Karpas-422 (cell line): ENCODE results near the gene CCBE1. TPM values are rescaled to one million over a fixed set of nuclear protein-coding genes. Genes with fewer than 3 reads are reported as not detected.

Experiments used
- DNase-seq: peaks from one replicate; pipeline ENCODE4 v3.0.0-alpha.2; 2015
- H2AFZ ChIP-seq: fragments of 200-600 bp; sonication (generic); 2 replicates; pipeline ENCODE4 v1.6.1; 2014; ENCODE audit warnings: antibody characterized with exemption, low read length, mixed read lengths
- H3K27ac ChIP-seq: fragments of 200-600 bp; sonication (generic); 2 replicates; pipeline ENCODE4 v1.5.1; 2014; ENCODE audit warnings: mild to moderate bottlenecking, low read length, moderate library complexity
- H3K27me3 ChIP-seq: fragments of 200-600 bp; sonication (generic); 2 replicates; pipeline ENCODE4 v1.6.1; 2014; ENCODE audit warnings: low read length, mixed read lengths
- H3K36me3 ChIP-seq: fragments of 200-600 bp; sonication (generic); 2 replicates; pipeline ENCODE4 v1.6.1; 2014; ENCODE audit warnings: low read length, mixed read lengths; ENCODE audit not compliant: insufficient read depth
- H3K4me1 ChIP-seq: fragments of 200-600 bp; sonication (generic); 2 replicates; pipeline ENCODE4 v1.6.1; 2014; ENCODE audit warnings: mild to moderate bottlenecking, low read length, mixed read lengths
- H3K4me2 ChIP-seq: fragments of 200-600 bp; sonication (generic); 2 replicates; pipeline ENCODE4 v1.6.1; 2014; ENCODE audit warnings: low read length, low read depth, mild to moderate bottlenecking; ENCODE audit not compliant: poor library complexity, severe bottlenecking
- H3K4me3 ChIP-seq: fragments of 200-600 bp; sonication (generic); 2 replicates; pipeline ENCODE4 v1.5.1; 2014; ENCODE audit warnings: mild to moderate bottlenecking, antibody characterized with exemption, low read length, mixed read lengths
- H3K79me2 ChIP-seq: fragments of 200-600 bp; sonication (generic); 2 replicates; pipeline ENCODE4 v1.6.1; 2014; ENCODE audit warnings: mild to moderate bottlenecking, low read length, mixed read lengths
- H3K9ac ChIP-seq: fragments of 200-600 bp; sonication (generic); 2 replicates; pipeline ENCODE4 v1.6.0; 2014; ENCODE audit warnings: low read length
- H3K9me2 ChIP-seq: fragments of 200-600 bp; sonication (generic), shearing (Covaris generic); replicated peaks from 2 replicates; pipeline ENCODE4 v1.6.0; 2014; ENCODE audit warnings: mild to moderate bottlenecking, low read length, moderate library complexity; ENCODE audit not compliant: insufficient read depth
- H3K9me3 ChIP-seq: fragments of 300-700, 200-600 bp; sonication (generic); 2 replicates; pipeline ENCODE4 v1.6.1; 2014; ENCODE audit warnings: low read length, mixed read lengths
- H4K20me1 ChIP-seq: fragments of 200-600 bp; sonication (generic); 2 replicates; pipeline ENCODE4 v1.6.1; 2014; ENCODE audit warnings: mild to moderate bottlenecking, antibody characterized with exemption, low read length, low read depth; ENCODE audit not compliant: insufficient read depth
- total RNA-seq: library from RNA; depleted of rRNA; stranded (reverse); fragments of >200 nt; shearing (Covaris generic); gene quantifications from 2 replicates; pipeline ENCODE4 v1.2.3, GENCODE V29; 2014; ENCODE audit warnings: low replicate concordance

CCBE1 gene
- total RNA-seq, 1 experiment from 2014 or later: not detected

- H3K27me3 ChIP-seq: no peaks in the 10 kb centered on the region; the same call in 1 of the 2 replicates
- H4K20me1 ChIP-seq: no peaks in the 10 kb centered on the region
- no peak overlapping the region for H2AFZ ChIP-seq
- no peak overlapping the region for H3K27ac ChIP-seq
- H3K9ac ChIP-seq: no peak overlapping the region
- no peaks in the 10 kb centered on the region for H3K36me3 ChIP-seq
- no peaks in the 10 kb centered on the region for H3K9me2 ChIP-seq
- no peaks in the 10 kb centered on the region for H3K79me2 ChIP-seq
- DNase-seq: no peak
- H3K4me2 ChIP-seq: no peak overlapping the region
- no peaks in the 10 kb centered on the region for H3K9me3 ChIP-seq
- H3K4me3 ChIP-seq: no peak overlapping the region
- H3K4me1 ChIP-seq: no peaks in the 10 kb centered on the region
Measured at GRCh38 chr18:59624369-59624765, 72.9 kb downstream of the CCBE1 start.

GRCh38 chr18:59623456-59624368, 73.5 kb downstream of the CCBE1 start:
- Histone ChIP-seq H3K27me3 (no peaks in the 10 kb centered on the region), H3K9ac (no peak overlapping the region), H4K20me1 (no peaks in the 10 kb centered on the region), H3K9me3 (no peaks in the 10 kb centered on the region), H2AFZ (no peak overlapping the region), H3K36me3 (no peaks in the 10 kb centered on the region), H3K79me2 (no peaks in the 10 kb centered on the region), H3K4me3 (no peak overlapping the region), H3K4me1 (no peaks in the 10 kb centered on the region), H3K27ac (no peak overlapping the region), H3K9me2 (no peaks in the 10 kb centered on the region), H3K4me2 (no peak overlapping the region)
- DNase-seq: no peak

- H3K36me3 ChIP-seq: no peaks in the 10 kb centered on the region
- no peak overlapping the region for H3K9ac ChIP-seq
- no peak overlapping the region for H3K4me3 ChIP-seq
- H3K79me2 ChIP-seq: no peaks in the 10 kb centered on the region
- H2AFZ ChIP-seq: no peak overlapping the region
- no peaks in the 10 kb centered on the region for H4K20me1 ChIP-seq
- H3K4me2 ChIP-seq: no peak overlapping the region
- H3K4me1 ChIP-seq: no peaks in the 10 kb centered on the region
- H3K27ac ChIP-seq: no peak overlapping the region
- H3K9me2 ChIP-seq: no peaks in the 10 kb centered on the region
- no peaks in the 10 kb centered on the region for H3K27me3 ChIP-seq
- no peaks in the 10 kb centered on the region for H3K9me3 ChIP-seq
- no peak for DNase-seq
Measured at GRCh38 chr18:59621027-59621426, 76.2 kb downstream of the CCBE1 start.

GRCh38 chr18:59620381-59620780, 76.8 kb downstream of the CCBE1 start:
- Histone ChIP-seq H3K79me2 (no peaks in the 10 kb centered on the region), H3K27me3 (no peaks in the 10 kb centered on the region), H3K9me3 (no peaks in the 10 kb centered on the region), H3K4me1 (no peaks in the 10 kb centered on the region), H3K4me2 (no peak overlapping the region), H2AFZ (no peak overlapping the region), H3K36me3 (no peaks in the 10 kb centered on the region), H3K27ac (no peak overlapping the region), H3K9ac (no peak overlapping the region), H3K9me2 (no peaks in the 10 kb centered on the region), H4K20me1 (no peaks in the 10 kb centered on the region), H3K4me3 (no peak overlapping the region)
- no peak for DNase-seq

GRCh38 chr18:59619816-59620215, 77.4 kb downstream of the CCBE1 start:
- no peak for DNase-seq
- Histone ChIP-seq H2AFZ (no peak overlapping the region), H3K9ac (no peak overlapping the region), H3K27ac (no peak overlapping the region), H3K4me2 (no peak overlapping the region), H3K36me3 (no peaks in the 10 kb centered on the region), H3K79me2 (no peaks in the 10 kb centered on the region), H3K4me1 (no peaks in the 10 kb centered on the region), H3K4me3 (no peak overlapping the region), H3K9me2 (no peaks in the 10 kb centered on the region), H4K20me1 (no peaks in the 10 kb centered on the region), H3K27me3 (no peaks in the 10 kb centered on the region), H3K9me3 (no peaks in the 10 kb centered on the region)

- H3K4me1 ChIP-seq: no peaks in the 10 kb centered on the region
Measured at GRCh38 chr18:59617468-59617932, 79.7 kb downstream of the CCBE1 start.

GRCh38 chr18:59616501-59616900, 80.7 kb downstream of the CCBE1 start:
- Histone ChIP-seq H3K27me3 (no peaks in the 10 kb centered on the region), H3K4me3 (no peak overlapping the region), H3K4me1 (no peaks in the 10 kb centered on the region), H2AFZ (no peak overlapping the region), H3K27ac (no peak overlapping the region), H3K4me2 (no peak overlapping the region), H3K9me3 (no peaks in the 10 kb centered on the region), H3K79me2 (no peaks in the 10 kb centered on the region), H4K20me1 (no peaks in the 10 kb centered on the region), H3K36me3 (no peaks in the 10 kb centered on the region), H3K9me2 (no peaks in the 10 kb centered on the region), H3K9ac (no peak overlapping the region)
- DNase-seq: no peak

More at GRCh38 chr18:59617468-59617932, 79.7 kb downstream of the CCBE1 start:
- Histone ChIP-seq H3K9me3 (no peaks in the 10 kb centered on the region), H3K4me3 (no peak overlapping the region), H3K27ac (no peak overlapping the region), H3K79me2 (no peaks in the 10 kb centered on the region), H4K20me1 (no peaks in the 10 kb centered on the region), H3K36me3 (no peaks in the 10 kb centered on the region), H3K9me2 (no peaks in the 10 kb centered on the region), H3K27me3 (no peaks in the 10 kb centered on the region), H3K4me2 (no peak overlapping the region), H2AFZ (no peak overlapping the region), H3K9ac (no peak overlapping the region)
- DNase-seq: no peak

- no peaks in the 10 kb centered on the region for H3K27me3 ChIP-seq
- no peak overlapping the region for H3K4me3 ChIP-seq
- no peaks in the 10 kb centered on the region for H3K9me3 ChIP-seq
- no peaks in the 10 kb centered on the region for H3K79me2 ChIP-seq
- no peaks in the 10 kb centered on the region for H3K9me2 ChIP-seq
- no peak overlapping the region for H3K27ac ChIP-seq
- DNase-seq: no peak
- H3K36me3 ChIP-seq: no peaks in the 10 kb centered on the region
- no peak overlapping the region for H3K4me2 ChIP-seq
- no peak overlapping the region for H3K9ac ChIP-seq
- no peaks in the 10 kb centered on the region for H4K20me1 ChIP-seq
- no peak overlapping the region for H2AFZ ChIP-seq
- no peaks in the 10 kb centered on the region for H3K4me1 ChIP-seq
Measured at GRCh38 chr18:59613903-59614302, 83.3 kb downstream of the CCBE1 start.
